Measurements from ENCODE around the gene TEP1. TPM values are rescaled to one million over a fixed set of nuclear protein-coding genes. Genes with fewer than 3 reads are reported as not detected.

The TEP1 gene
- polyA plus RNA-seq = 5.2 and 6.8 TPM in 2 replicates
- polyA minus RNA-seq = 2.4 and 3.0 TPM in 2 replicates

DNA sequence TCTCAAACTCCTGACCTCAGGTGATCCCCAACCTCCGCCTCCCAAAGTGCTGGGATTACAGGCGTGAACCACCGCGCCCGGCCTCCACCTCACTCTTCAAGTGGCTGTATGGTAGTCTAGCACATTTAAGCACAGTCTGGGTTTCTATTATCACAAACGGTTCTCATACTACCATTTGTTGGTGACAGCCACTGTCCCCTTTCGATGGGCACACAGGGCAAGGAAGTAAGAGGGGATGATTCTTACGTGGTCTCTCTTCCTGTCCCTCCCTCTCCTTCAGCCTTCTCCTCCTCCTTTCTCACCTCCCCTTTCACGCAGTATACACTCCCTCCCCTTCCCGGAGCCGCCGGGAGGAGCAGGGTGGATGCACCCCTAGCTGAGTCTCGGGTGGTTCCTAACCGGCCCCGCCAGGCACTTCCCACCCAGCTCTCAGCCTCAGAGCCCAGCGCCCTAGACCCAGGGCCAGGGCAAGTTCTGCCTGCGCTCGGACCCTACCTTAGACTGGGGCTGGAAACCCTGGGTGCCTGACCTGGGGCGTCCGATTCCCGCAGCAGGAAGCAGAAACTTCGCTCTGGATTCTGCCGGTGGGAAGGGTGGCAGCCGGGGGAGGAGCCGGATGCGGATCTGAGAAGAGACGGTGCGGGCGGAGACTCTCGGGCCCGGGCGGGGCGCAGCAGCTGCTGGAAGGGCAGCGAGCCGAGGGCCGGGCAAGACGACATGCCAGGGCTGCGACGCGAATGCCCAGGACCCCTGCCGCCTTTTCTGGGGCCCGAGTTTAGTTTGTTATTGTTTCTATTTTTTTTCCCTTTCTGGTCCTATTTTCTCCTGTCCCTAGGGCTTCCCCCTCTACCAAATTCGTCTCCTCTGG is at the start of gene TEP1:
Gene TEP1, minus strand, starts transcription at position 626 of the 868 bp plus-strand sequence. CDS start 5,062 bp downstream, outside the sequence.
- Histone ChIP-seq H3K4me3 (ENCODE audit: low read length) (peak within 1 kb of the TSS; percentile 88), H3K36me3 (ENCODE audit: insufficient read depth, low read length) (no peaks in the 10 kb centered on the region), H3K27me3 (ENCODE audit: insufficient read depth, low read depth, low read length) (peaks cover 9% of the 10 kb centered on the region)

DNA sequence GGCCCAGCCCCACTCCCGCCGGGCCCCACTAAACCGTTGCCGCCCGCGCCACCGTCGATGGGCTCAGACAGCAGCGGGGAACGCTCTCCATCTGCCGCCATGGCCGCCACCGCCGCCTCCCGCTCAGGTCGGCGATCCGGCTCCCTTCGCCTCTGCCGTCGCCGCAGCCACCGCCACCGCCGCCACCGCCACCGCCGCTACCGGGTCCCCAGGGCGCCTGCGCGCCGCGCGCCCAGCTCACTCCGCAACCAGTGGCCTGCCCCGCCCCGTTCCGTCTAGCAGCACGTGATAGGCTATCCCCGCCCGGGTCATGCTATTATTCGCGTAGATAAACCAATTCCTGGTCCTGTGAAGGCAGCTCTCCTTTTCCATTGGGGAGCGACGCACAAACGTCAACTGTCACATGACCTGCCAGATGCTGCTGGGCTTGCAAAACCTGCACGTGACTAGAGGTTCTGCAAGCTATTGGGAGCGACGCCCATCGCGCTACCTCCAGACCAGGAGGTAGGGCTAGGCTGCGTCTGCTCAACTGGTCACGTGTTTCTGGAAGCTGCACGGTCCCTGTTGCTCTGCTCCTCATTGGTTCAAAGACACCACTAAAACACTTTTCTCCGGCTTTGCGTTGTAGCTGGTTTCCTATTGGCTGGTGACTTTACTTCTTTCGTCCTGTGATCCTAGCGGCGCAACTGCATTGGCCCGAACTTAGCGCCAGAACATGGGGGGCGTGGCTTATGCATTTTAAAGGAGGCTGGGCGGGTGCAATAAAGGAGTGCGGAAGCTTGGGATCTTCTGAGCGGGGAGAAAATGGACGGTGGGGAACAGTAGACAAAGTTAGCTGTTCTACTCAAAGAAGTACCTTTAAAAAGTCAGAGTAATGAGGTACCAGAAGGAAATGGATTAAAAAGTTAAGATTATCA is 48.2 kb upstream of the TEP1 start, which contains the start of gene PIP4P1:
Gene PIP4P1, minus strand, starts transcription at position 210 of the 917 bp plus-strand sequence. Its CDS starts 109 bp downstream, at position 101.
- Histone ChIP-seq H3K4me2 (ENCODE audit: low read length) (peak within 1 kb of the TSS; percentile 53), H3K9me3 (ENCODE audit: low read length) (no peaks in the 10 kb centered on the region), H4K20me1 (ENCODE audit: insufficient read depth) (no peaks in the 10 kb centered on the region), H3K27me3 (ENCODE audit: insufficient read depth, low read depth, low read length) (no peaks in the 10 kb centered on the region), H3K36me3 (ENCODE audit: insufficient read depth, low read length) (no peaks in the 10 kb centered on the region), H2AFZ (ENCODE audit: low read depth, low read length) (peak within 1 kb of the TSS; percentile 77), H3K9me2 (ENCODE audit: insufficient read depth, low read length) (no peaks in the 10 kb centered on the region), H3K9ac (ENCODE audit: low read length) (peak within 1 kb of the TSS; percentile 93), H3K4me3 (ENCODE audit: low read length) (peak within 1 kb of the TSS; percentile 92), H3K79me2 (replicated peaks; ENCODE audit: insufficient read depth, low read length) (peaks cover 33% of the 10 kb centered on the region), H3K27ac (ENCODE audit: low read length) (peak within 1 kb of the TSS; percentile 90), H3F3A (ENCODE audit: insufficient read depth, low read length, poor library complexity, severe bottlenecking) (no peaks in the 10 kb centered on the region)
- TF ChIP-seq POLR2AphosphoS5 (IDR thresholded peaks at IDR 0.05) (peak; percentile 97), SMC3 (conservative IDR thresholded peaks at IDR 0.05; ENCODE audit: poor library complexity) (no peak), RAD21 (conservative IDR thresholded peaks at IDR 0.05) (peak; percentile 28), MXI1 (conservative IDR thresholded peaks at IDR 0.05; ENCODE audit: poor library complexity, severe bottlenecking) (peak; percentile 36), EZH2 (IDR thresholded peaks at IDR 0.05; ENCODE audit: borderline replicate concordance, insufficient read depth, low read length, poor library complexity, severe bottlenecking) (no peak), EP300 (conservative IDR thresholded peaks at IDR 0.05; ENCODE audit: poor library complexity, severe bottlenecking) (peak; percentile 59), CTCF (IDR thresholded peaks at IDR 0.05; ENCODE audit: poor library complexity, severe bottlenecking) (no peak), TAF1 (IDR thresholded peaks at IDR 0.05; ENCODE audit: low read depth) (no peak)
- TF ChIP-seq, protein P1, sequence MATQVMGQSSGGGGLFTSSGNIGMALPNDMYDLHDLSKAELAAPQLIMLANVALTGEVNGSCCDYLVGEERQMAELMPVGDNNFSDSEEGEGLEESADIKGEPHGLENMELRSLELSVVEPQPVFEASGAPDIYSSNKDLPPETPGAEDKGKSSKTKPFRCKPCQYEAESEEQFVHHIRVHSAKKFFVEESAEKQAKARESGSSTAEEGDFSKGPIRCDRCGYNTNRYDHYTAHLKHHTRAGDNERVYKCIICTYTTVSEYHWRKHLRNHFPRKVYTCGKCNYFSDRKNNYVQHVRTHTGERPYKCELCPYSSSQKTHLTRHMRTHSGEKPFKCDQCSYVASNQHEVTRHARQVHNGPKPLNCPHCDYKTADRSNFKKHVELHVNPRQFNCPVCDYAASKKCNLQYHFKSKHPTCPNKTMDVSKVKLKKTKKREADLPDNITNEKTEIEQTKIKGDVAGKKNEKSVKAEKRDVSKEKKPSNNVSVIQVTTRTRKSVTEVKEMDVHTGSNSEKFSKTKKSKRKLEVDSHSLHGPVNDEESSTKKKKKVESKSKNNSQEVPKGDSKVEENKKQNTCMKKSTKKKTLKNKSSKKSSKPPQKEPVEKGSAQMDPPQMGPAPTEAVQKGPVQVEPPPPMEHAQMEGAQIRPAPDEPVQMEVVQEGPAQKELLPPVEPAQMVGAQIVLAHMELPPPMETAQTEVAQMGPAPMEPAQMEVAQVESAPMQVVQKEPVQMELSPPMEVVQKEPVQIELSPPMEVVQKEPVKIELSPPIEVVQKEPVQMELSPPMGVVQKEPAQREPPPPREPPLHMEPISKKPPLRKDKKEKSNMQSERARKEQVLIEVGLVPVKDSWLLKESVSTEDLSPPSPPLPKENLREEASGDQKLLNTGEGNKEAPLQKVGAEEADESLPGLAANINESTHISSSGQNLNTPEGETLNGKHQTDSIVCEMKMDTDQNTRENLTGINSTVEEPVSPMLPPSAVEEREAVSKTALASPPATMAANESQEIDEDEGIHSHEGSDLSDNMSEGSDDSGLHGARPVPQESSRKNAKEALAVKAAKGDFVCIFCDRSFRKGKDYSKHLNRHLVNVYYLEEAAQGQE (IDR thresholded peaks at IDR 0.05; ENCODE audit: borderline replicate concordance) = peak; percentile 63

More for the DNA sequence above, at the start of gene TEP1:
- TF ChIP-seq, protein P1 (IDR thresholded peaks at IDR 0.05; ENCODE audit: borderline replicate concordance) = no peak
- TF ChIP-seq POLR2AphosphoS5 (IDR thresholded peaks at IDR 0.05) (peak; percentile 29), MXI1 (conservative IDR thresholded peaks at IDR 0.05; ENCODE audit: poor library complexity, severe bottlenecking) (peak; percentile 40)
- H3K9me2 ChIP-seq (ENCODE audit: insufficient read depth, low read length) = no peaks in the 10 kb centered on the region
- no peaks in the 10 kb centered on the region for H3K9me3 ChIP-seq (ENCODE audit: low read length)
- H3K4me2 ChIP-seq (ENCODE audit: low read length) = peak within 1 kb of the TSS; percentile 56
- H2AFZ ChIP-seq (ENCODE audit: low read depth, low read length) = peak within 1 kb of the TSS; percentile 51
- H3K27ac ChIP-seq (ENCODE audit: low read length) = peak within 1 kb of the TSS; percentile 56
- H3K79me2 ChIP-seq (replicated peaks; ENCODE audit: insufficient read depth, low read length) = no peaks in the 10 kb centered on the region
- H3K9ac ChIP-seq (ENCODE audit: low read length) = peak within 1 kb of the TSS; percentile 66
- H3F3A ChIP-seq (ENCODE audit: insufficient read depth, low read length, poor library complexity, severe bottlenecking) = no peaks in the 10 kb centered on the region
- no peaks in the 10 kb centered on the region for H4K20me1 ChIP-seq (ENCODE audit: insufficient read depth)

Measured in neural cell (in vitro differentiated cells).